Uterus (tissue), 4 donors: Measurements from ENCODE around the gene AZI2. TPM values are rescaled to one million over a fixed set of nuclear protein-coding genes. Genes with fewer than 3 reads are reported as not detected.

Experiments used
- DNase-seq, 2 donors: peaks; one replicate each; pipeline ENCODE4 v3.0.0-alpha.2; 2019 to 2020
- H3K27ac ChIP-seq, 2 donors: fragments of 200-600 bp; sonication (generic); 1 replicate in 1 of 2; 2 replicates in 1 of 2; pipeline ENCODE4 v1.5.1; 2016 to 2018
- H3K27me3 ChIP-seq, 2 donors: fragments of 200-600 bp; sonication (generic); one replicate each; pipeline ENCODE4 v1.5.1; 2018 to 2019; ENCODE audit warnings: control low read depth in 1 of 2
- H3K36me3 ChIP-seq, 2 donors: fragments of 200-600 bp; sonication (generic); one replicate each; pipeline ENCODE4 v1.5.1; 2019; ENCODE audit warnings: control low read depth in 1 of 2
- H3K4me1 ChIP-seq, 2 donors: fragments of 200-600 bp; sonication (generic); one replicate each; pipeline ENCODE4 v1.5.1; 2018 to 2019; ENCODE audit warnings: control low read depth in 1 of 2
- H3K4me3 ChIP-seq, 2 donors: fragments of 200-600 bp; sonication (generic); 1 replicate in 1 of 2; 2 replicates in 1 of 2; pipeline ENCODE4 v1.5.1; 2018 to 2019; ENCODE audit warnings: mild to moderate bottlenecking in 1 of 2
- H3K9me3 ChIP-seq, 2 donors: fragments of 200-600 bp; sonication (generic); one replicate each; pipeline ENCODE4 v1.5.1; 2019; ENCODE audit warnings: control low read depth in 1 of 2
- CTCF ChIP-seq, 4 experiments: fragments of 200-600 bp in 2 of 4; fragments of 450-650 bp in 2 of 4; sonication (generic) in 2 of 4; IDR thresholded peaks; one replicate each; pipeline ENCODE4 v1.5.1; 2016 to 2019; ENCODE audit warnings: antibody characterized with exemption in 4 of 4, mild to moderate bottlenecking in 2 of 4, moderate library complexity in 1 of 4
- POLR2A ChIP-seq, 2 donors: fragments of 450-650 bp; IDR thresholded peaks; one replicate each; pipeline ENCODE4 v1.6.1; 2016; ENCODE audit warnings: antibody characterized with exemption in 2 of 2, mild to moderate bottlenecking in 1 of 2, moderate library complexity in 1 of 2
- intact Hi-C: fragments of 100-400 bp; cut with DNase I; formaldehyde crosslinking; loops from one replicate; pipeline ENCODE4 v1.15.1; 2023; ENCODE audit warnings: low total_unique reads
- total RNA-seq, 4 donors: library from RNA; depleted of rRNA in 3 of 4; stranded (reverse); fragments of >200 nt in 3 of 4; gene quantifications; one replicate each; pipeline versions ENCODE4 v1.1.0 to v1.2.4, GENCODE V29; 2014 to 2023
- donor health status: DM: yes; HTN: yes; CAD: no.

The AZI2 gene
- total RNA-seq, 4 donors from 2014 or later: 21.8 to 129 (median 71.2) TPM

- H3K4me1 ChIP-seq: no peaks in the 10 kb centered on the region
- no peak for DNase-seq
- no peaks in the 10 kb centered on the region for H3K27me3 ChIP-seq
- intact Hi-C loops: no loop called here
- no peak for TF ChIP-seq CTCF (IDR thresholded peaks at IDR 0.05)
- TF ChIP-seq POLR2A (IDR thresholded peaks at IDR 0.05): no peak
- H3K36me3 ChIP-seq: no peaks in the 10 kb centered on the region
- H3K27ac ChIP-seq: no peak overlapping the region
- no peak overlapping the region for H3K4me3 ChIP-seq
- H3K9me3 ChIP-seq: no peaks in the 10 kb centered on the region
Measured at GRCh38 chr3:28326458-28326926, 22.1 kb downstream of the AZI2 start.

- no peaks in the 10 kb centered on the region for H3K4me1 ChIP-seq
- DNase-seq: no peak
- H3K27me3 ChIP-seq: no peaks in the 10 kb centered on the region
- H3K27ac ChIP-seq: no peak overlapping the region
- intact Hi-C loops: no loop called here
- TF ChIP-seq CTCF (IDR thresholded peaks at IDR 0.05) (no peak), POLR2A (IDR thresholded peaks at IDR 0.05) (no peak)
- no peaks in the 10 kb centered on the region for H3K36me3 ChIP-seq
- no peak overlapping the region for H3K4me3 ChIP-seq
- no peaks in the 10 kb centered on the region for H3K9me3 ChIP-seq
Measured at GRCh38 chr3:28322464-28322863, 26.2 kb downstream of the AZI2 start.

DNA sequence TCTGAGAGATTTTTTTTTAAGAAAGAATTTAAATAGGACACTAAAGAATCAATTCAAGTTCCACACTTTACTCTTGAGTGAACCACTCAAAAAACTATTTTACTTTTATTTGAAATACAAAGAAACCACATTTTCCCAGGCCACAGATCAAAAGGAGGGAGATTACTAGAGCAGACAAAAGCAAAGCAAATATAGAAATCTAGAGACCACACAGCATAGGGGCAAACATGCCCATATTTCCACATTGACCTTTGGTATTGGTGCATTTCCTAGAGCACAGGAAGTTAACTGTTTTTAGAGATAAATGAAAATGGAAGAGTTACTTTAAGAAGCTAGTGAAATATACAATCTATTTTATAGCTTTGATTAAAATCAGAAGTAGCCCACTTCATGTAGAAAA lies 27.6 kb downstream of the AZI2 start:
- intact Hi-C loops: no loop called here
- Histone ChIP-seq H3K27me3 (no peaks in the 10 kb centered on the region), H3K27ac (no peak overlapping the region), H3K4me1 (no peaks in the 10 kb centered on the region), H3K9me3 (no peaks in the 10 kb centered on the region), H3K4me3 (no peak overlapping the region), H3K36me3 (no peaks in the 10 kb centered on the region)
- TF ChIP-seq CTCF (IDR thresholded peaks at IDR 0.05): no peak
- no peak for TF ChIP-seq POLR2A (IDR thresholded peaks at IDR 0.05)
- no peak for DNase-seq

DNA sequence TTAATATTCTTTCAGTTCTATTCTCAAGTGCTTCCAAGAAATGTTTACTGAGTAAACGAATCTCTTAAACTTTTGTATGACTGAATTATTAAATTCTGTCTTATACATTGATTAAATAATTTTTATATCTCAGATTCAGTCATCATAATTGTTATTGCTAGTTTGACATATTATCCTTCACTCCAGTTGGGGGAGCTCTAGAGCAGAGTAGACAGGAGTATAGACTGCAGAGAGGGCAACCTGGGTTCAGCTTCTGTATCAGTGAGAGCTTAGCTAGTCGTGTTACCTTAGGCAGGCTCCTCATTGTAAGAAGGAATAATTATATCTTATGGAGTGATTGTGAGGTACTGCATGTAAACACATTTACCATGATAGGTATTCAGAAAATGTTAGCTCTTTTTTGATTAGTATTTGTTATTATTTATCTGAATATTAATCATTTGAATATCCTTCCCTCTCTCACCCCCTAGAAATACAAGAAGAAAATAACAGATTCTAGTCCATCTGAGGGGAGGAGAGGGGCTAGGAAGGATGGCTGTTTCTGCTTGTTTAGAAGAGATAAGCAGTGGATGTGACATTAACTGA lies 31.1 kb downstream of the AZI2 start:
- H3K4me3 ChIP-seq: no peak overlapping the region
- DNase-seq: no peak
- no peak overlapping the region for H3K27ac ChIP-seq
- intact Hi-C loops: no loop called here
- H3K36me3 ChIP-seq: no peaks in the 10 kb centered on the region
- peak in 2 of 4 experiments; percentile 23 to 42 for TF ChIP-seq CTCF (IDR thresholded peaks at IDR 0.05)
- TF ChIP-seq POLR2A (IDR thresholded peaks at IDR 0.05): no peak
- H3K27me3 ChIP-seq: no peaks in the 10 kb centered on the region
- H3K4me1 ChIP-seq: no peaks in the 10 kb centered on the region
- no peaks in the 10 kb centered on the region for H3K9me3 ChIP-seq

DNA sequence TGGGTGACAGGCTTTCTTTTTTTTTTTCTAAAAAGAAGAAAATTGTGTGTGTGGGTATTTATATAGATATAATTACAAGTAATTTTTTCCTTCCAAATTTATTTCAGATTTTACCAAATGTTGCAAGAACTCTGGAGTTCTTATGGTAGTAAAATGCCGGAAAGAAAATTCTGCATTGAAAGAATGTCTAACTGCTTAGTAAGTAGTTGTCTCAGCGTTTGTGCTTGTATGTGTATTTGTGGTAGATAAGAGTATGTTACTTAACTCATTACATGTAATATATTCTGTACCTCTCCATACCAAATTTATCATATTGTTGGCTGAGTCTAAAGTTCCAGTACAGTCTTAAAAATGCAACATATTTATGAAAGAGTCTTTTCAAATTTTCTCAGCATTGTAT lies 32.4 kb downstream of the AZI2 start:
- Histone ChIP-seq H3K27me3 (no peaks in the 10 kb centered on the region), H3K4me1 (no peaks in the 10 kb centered on the region), H3K36me3 (no peaks in the 10 kb centered on the region), H3K27ac (no peak overlapping the region), H3K9me3 (no peaks in the 10 kb centered on the region), H3K4me3 (no peak overlapping the region)
- intact Hi-C loops: no loop called here
- DNase-seq: no peak
- TF ChIP-seq CTCF (IDR thresholded peaks at IDR 0.05): no peak
- no peak for TF ChIP-seq POLR2A (IDR thresholded peaks at IDR 0.05)
